ENCODE data around the gene GRIA3. TPM values are rescaled to one million over a fixed set of nuclear protein-coding genes. Genes with fewer than 3 reads are reported as not detected.

Gene GRIA3
- total RNA-seq, 1 donor from 2014 or later = not detected

GRCh38 chrX:123210252-123210651 is 26.2 kb downstream of the GRIA3 start:
- H3K36me3 Mint-ChIP-seq (ENCODE audit: low read depth) = no peaks in the 10 kb centered on the region

GRCh38 chrX:123215397-123216089 is 31.5 kb downstream of the GRIA3 start:
- no peaks in the 10 kb centered on the region for H3K9me3 Mint-ChIP-seq
- no peaks in the 10 kb centered on the region for H3K27me3 Mint-ChIP-seq
- no peak for DNase-seq
- no peaks in the 10 kb centered on the region for H3K4me1 Mint-ChIP-seq
- no peaks in the 10 kb centered on the region for H3K36me3 Mint-ChIP-seq (ENCODE audit: low read depth)
- no peak overlapping the region for H3K4me3 Mint-ChIP-seq
- intact Hi-C loops (cut with micrococcal nuclease) = no loop called here
- no peak overlapping the region for H3K27ac Mint-ChIP-seq

More at GRCh38 chrX:123210252-123210651, 26.2 kb downstream of the GRIA3 start:
- H3K27ac Mint-ChIP-seq = no peak overlapping the region
- DNase-seq = no peak
- no peaks in the 10 kb centered on the region for H3K27me3 Mint-ChIP-seq
- H3K4me1 Mint-ChIP-seq = no peaks in the 10 kb centered on the region
- intact Hi-C loops (cut with micrococcal nuclease) = no loop called here
- no peak overlapping the region for H3K4me3 Mint-ChIP-seq
- H3K9me3 Mint-ChIP-seq = no peaks in the 10 kb centered on the region

- H3K27ac Mint-ChIP-seq = no peak overlapping the region
- H3K4me3 Mint-ChIP-seq = no peak overlapping the region
- H3K9me3 Mint-ChIP-seq = no peaks in the 10 kb centered on the region
- no peaks in the 10 kb centered on the region for H3K27me3 Mint-ChIP-seq
- intact Hi-C loops (cut with micrococcal nuclease) = no loop called here
- no peak for DNase-seq
- no peaks in the 10 kb centered on the region for H3K4me1 Mint-ChIP-seq
- H3K36me3 Mint-ChIP-seq (ENCODE audit: low read depth) = no peaks in the 10 kb centered on the region
These were observed 33.0 kb downstream of the GRIA3 start for GRCh38 chrX:123217077-123217476.

GRCh38 chrX:123217728-123218127 is 33.6 kb downstream of the GRIA3 start:
- no peaks in the 10 kb centered on the region for H3K27me3 Mint-ChIP-seq
- no peak overlapping the region for H3K4me3 Mint-ChIP-seq
- H3K9me3 Mint-ChIP-seq = no peaks in the 10 kb centered on the region
- H3K27ac Mint-ChIP-seq = no peak overlapping the region
- intact Hi-C loops (cut with micrococcal nuclease) = no loop called here
- H3K4me1 Mint-ChIP-seq = no peaks in the 10 kb centered on the region
- no peaks in the 10 kb centered on the region for H3K36me3 Mint-ChIP-seq (ENCODE audit: low read depth)
- DNase-seq = no peak

GRCh38 chrX:123219916-123220315 is 35.8 kb downstream of the GRIA3 start:
- no peak for DNase-seq
- no peaks in the 10 kb centered on the region for H3K4me1 Mint-ChIP-seq
- H3K36me3 Mint-ChIP-seq (ENCODE audit: low read depth) = no peaks in the 10 kb centered on the region
- H3K27me3 Mint-ChIP-seq = no peaks in the 10 kb centered on the region
- H3K9me3 Mint-ChIP-seq = no peaks in the 10 kb centered on the region
- H3K4me3 Mint-ChIP-seq = no peak overlapping the region
- no peak overlapping the region for H3K27ac Mint-ChIP-seq
- intact Hi-C loops (cut with micrococcal nuclease) = no loop called here

- Mint-ChIP-seq H3K36me3 (ENCODE audit: low read depth) (no peaks in the 10 kb centered on the region), H3K27ac (no peak overlapping the region), H3K27me3 (no peaks in the 10 kb centered on the region), H3K9me3 (no peaks in the 10 kb centered on the region), H3K4me1 (no peaks in the 10 kb centered on the region), H3K4me3 (no peak overlapping the region)
- intact Hi-C loops (cut with micrococcal nuclease) = no loop called here
- DNase-seq = no peak
These were observed 38.8 kb downstream of the GRIA3 start for GRCh38 chrX:123222920-123223319.

GRCh38 chrX:123223409-123223808 is 39.3 kb downstream of the GRIA3 start:
- intact Hi-C loops (cut with micrococcal nuclease) = no loop called here
- H3K27ac Mint-ChIP-seq = no peak overlapping the region
- no peaks in the 10 kb centered on the region for H3K36me3 Mint-ChIP-seq (ENCODE audit: low read depth)
- no peaks in the 10 kb centered on the region for H3K9me3 Mint-ChIP-seq
- DNase-seq = no peak
- no peaks in the 10 kb centered on the region for H3K4me1 Mint-ChIP-seq
- no peaks in the 10 kb centered on the region for H3K27me3 Mint-ChIP-seq
- no peak overlapping the region for H3K4me3 Mint-ChIP-seq

GRCh38 chrX:123223859-123224258 is 39.8 kb downstream of the GRIA3 start:
- H3K27me3 Mint-ChIP-seq = no peaks in the 10 kb centered on the region
- no peak for DNase-seq
- H3K4me3 Mint-ChIP-seq = no peak overlapping the region
- H3K27ac Mint-ChIP-seq = no peak overlapping the region
- no peaks in the 10 kb centered on the region for H3K4me1 Mint-ChIP-seq
- H3K36me3 Mint-ChIP-seq (ENCODE audit: low read depth) = no peaks in the 10 kb centered on the region
- intact Hi-C loops (cut with micrococcal nuclease) = no loop called here
- H3K9me3 Mint-ChIP-seq = no peaks in the 10 kb centered on the region

- no peaks in the 10 kb centered on the region for H3K9me3 Mint-ChIP-seq
- no peaks in the 10 kb centered on the region for H3K4me1 Mint-ChIP-seq
- intact Hi-C loops (cut with micrococcal nuclease) = no loop called here
- no peaks in the 10 kb centered on the region for H3K27me3 Mint-ChIP-seq
- no peak for DNase-seq
- H3K27ac Mint-ChIP-seq = no peak overlapping the region
- H3K36me3 Mint-ChIP-seq (ENCODE audit: low read depth) = no peaks in the 10 kb centered on the region
- no peak overlapping the region for H3K4me3 Mint-ChIP-seq
These were observed 46.7 kb downstream of the GRIA3 start for GRCh38 chrX:123230798-123231197.

- H3K4me3 Mint-ChIP-seq = no peak overlapping the region
- no peaks in the 10 kb centered on the region for H3K4me1 Mint-ChIP-seq
- intact Hi-C loops (cut with micrococcal nuclease) = no loop called here
- H3K27me3 Mint-ChIP-seq = no peaks in the 10 kb centered on the region
- H3K27ac Mint-ChIP-seq = no peak overlapping the region
- DNase-seq = no peak
- no peaks in the 10 kb centered on the region for H3K9me3 Mint-ChIP-seq
- H3K36me3 Mint-ChIP-seq (ENCODE audit: low read depth) = no peaks in the 10 kb centered on the region
These were observed 52.8 kb downstream of the GRIA3 start for GRCh38 chrX:123236859-123237258.

- Mint-ChIP-seq H3K36me3 (ENCODE audit: low read depth) (no peaks in the 10 kb centered on the region), H3K4me3 (no peak overlapping the region), H3K27me3 (no peaks in the 10 kb centered on the region), H3K9me3 (no peaks in the 10 kb centered on the region), H3K27ac (no peak overlapping the region), H3K4me1 (no peaks in the 10 kb centered on the region)
- intact Hi-C loops (cut with micrococcal nuclease) = no loop called here
- DNase-seq = no peak
These were observed 53.2 kb downstream of the GRIA3 start for GRCh38 chrX:123237271-123237670.

- intact Hi-C loops (cut with micrococcal nuclease) = no loop called here
- no peak overlapping the region for H3K4me3 Mint-ChIP-seq
- no peaks in the 10 kb centered on the region for H3K36me3 Mint-ChIP-seq (ENCODE audit: low read depth)
These were observed 70.4 kb downstream of the GRIA3 start for GRCh38 chrX:123254457-123254856.

GRCh38 chrX:123256378-123256777 is 72.3 kb downstream of the GRIA3 start:
- Mint-ChIP-seq H3K9me3 (peaks cover 4% of the 10 kb centered on the region), H3K27me3 (no peaks in the 10 kb centered on the region)

More at GRCh38 chrX:123254457-123254856, 70.4 kb downstream of the GRIA3 start:
- H3K27ac Mint-ChIP-seq = no peak overlapping the region
- DNase-seq = no peak
- H3K4me1 Mint-ChIP-seq = no peaks in the 10 kb centered on the region
- peaks cover 4% of the 10 kb centered on the region for H3K9me3 Mint-ChIP-seq
- H3K27me3 Mint-ChIP-seq = no peaks in the 10 kb centered on the region

GRCh38 chrX:123260920-123261418 is 76.9 kb downstream of the GRIA3 start:
- Mint-ChIP-seq H3K9me3 (peaks cover 2% of the 10 kb centered on the region), H3K4me1 (no peaks in the 10 kb centered on the region), H3K27me3 (no peaks in the 10 kb centered on the region), H3K27ac (no peak overlapping the region), H3K36me3 (ENCODE audit: low read depth) (no peaks in the 10 kb centered on the region), H3K4me3 (no peak overlapping the region)
- no peak for DNase-seq
- intact Hi-C loops (cut with micrococcal nuclease) = no loop called here

More at GRCh38 chrX:123256378-123256777, 72.3 kb downstream of the GRIA3 start:
- no peak for DNase-seq
- Mint-ChIP-seq H3K27ac (no peak overlapping the region), H3K4me1 (no peaks in the 10 kb centered on the region), H3K36me3 (ENCODE audit: low read depth) (no peaks in the 10 kb centered on the region), H3K4me3 (no peak overlapping the region)
- intact Hi-C loops (cut with micrococcal nuclease) = no loop called here

GRCh38 chrX:123263270-123263669 is 79.2 kb downstream of the GRIA3 start:
- intact Hi-C loops (cut with micrococcal nuclease) = no loop called here
- no peaks in the 10 kb centered on the region for H3K9me3 Mint-ChIP-seq
- H3K36me3 Mint-ChIP-seq (ENCODE audit: low read depth) = no peaks in the 10 kb centered on the region
- H3K4me3 Mint-ChIP-seq = no peak overlapping the region
- H3K4me1 Mint-ChIP-seq = no peaks in the 10 kb centered on the region
- no peak for DNase-seq
- H3K27ac Mint-ChIP-seq = no peak overlapping the region
- H3K27me3 Mint-ChIP-seq = no peaks in the 10 kb centered on the region
